NB4 (cell line): ENCODE results near the gene BHLHA9.

Experiments
- DNase-seq: peaks from one replicate; pipeline ENCODE4 v3.0.0; 2010; ENCODE audit warnings: low read depth
- H3K4me3 ChIP-seq: one replicate; pipeline ENCODE4 v1.5.1; 2011; ENCODE audit warnings: mild to moderate bottlenecking, low read depth, low read length, moderate library complexity
- MYC ChIP-seq: IDR thresholded peaks from 2 replicates; pipeline ENCODE4 v1.6.1; 2011; ENCODE audit warnings: low read depth, low read length
- POLR2A ChIP-seq: IDR thresholded peaks from 2 replicates; pipeline ENCODE4 v1.6.1; 2011; ENCODE audit warnings: mild to moderate bottlenecking; ENCODE audit not compliant: insufficient read length; ENCODE audit errors: extremely low read depth
- TF ChIP-seq, protein P1 (sequence below): IDR thresholded peaks from 2 replicates; pipeline ENCODE4 v1.6.1; 2011; ENCODE audit warnings: low read depth, low read length
- TF ChIP-seq, protein P2 (sequence below): IDR thresholded peaks from one replicate; pipeline ENCODE4 v1.5.1; 2012; ENCODE audit warnings: low read depth, low read length

Gene BHLHA9

DNA sequence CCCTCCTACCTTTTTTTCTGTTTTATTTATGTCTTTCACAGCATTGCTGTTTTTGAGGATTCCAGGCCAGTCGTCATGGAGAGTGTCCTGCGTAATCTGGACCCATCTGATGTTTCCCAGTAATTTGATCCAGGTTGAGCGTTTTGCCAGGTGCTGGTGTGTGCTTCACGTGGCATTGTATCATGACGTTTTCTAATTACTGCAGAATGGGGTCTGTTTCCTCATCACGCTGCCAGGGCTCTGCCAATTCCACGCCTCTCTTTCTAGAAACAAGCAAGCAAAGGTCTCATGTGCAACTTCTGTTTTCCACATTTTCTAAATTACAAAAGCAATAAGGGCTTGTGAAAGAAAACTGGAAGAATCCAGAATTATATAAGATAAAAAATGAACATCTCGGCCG, 28.3 kb upstream of the BHLHA9 start:
- no peak for DNase-seq
- TF ChIP-seq, protein P1, sequence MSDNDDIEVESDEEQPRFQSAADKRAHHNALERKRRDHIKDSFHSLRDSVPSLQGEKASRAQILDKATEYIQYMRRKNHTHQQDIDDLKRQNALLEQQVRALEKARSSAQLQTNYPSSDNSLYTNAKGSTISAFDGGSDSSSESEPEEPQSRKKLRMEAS = no peak
- TF ChIP-seq, protein P2, sequence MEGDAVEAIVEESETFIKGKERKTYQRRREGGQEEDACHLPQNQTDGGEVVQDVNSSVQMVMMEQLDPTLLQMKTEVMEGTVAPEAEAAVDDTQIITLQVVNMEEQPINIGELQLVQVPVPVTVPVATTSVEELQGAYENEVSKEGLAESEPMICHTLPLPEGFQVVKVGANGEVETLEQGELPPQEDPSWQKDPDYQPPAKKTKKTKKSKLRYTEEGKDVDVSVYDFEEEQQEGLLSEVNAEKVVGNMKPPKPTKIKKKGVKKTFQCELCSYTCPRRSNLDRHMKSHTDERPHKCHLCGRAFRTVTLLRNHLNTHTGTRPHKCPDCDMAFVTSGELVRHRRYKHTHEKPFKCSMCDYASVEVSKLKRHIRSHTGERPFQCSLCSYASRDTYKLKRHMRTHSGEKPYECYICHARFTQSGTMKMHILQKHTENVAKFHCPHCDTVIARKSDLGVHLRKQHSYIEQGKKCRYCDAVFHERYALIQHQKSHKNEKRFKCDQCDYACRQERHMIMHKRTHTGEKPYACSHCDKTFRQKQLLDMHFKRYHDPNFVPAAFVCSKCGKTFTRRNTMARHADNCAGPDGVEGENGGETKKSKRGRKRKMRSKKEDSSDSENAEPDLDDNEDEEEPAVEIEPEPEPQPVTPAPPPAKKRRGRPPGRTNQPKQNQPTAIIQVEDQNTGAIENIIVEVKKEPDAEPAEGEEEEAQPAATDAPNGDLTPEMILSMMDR = no peak
- TF ChIP-seq MYC (no peak), POLR2A (no peak)
- H3K4me3 ChIP-seq = no peak overlapping the region

DNA sequence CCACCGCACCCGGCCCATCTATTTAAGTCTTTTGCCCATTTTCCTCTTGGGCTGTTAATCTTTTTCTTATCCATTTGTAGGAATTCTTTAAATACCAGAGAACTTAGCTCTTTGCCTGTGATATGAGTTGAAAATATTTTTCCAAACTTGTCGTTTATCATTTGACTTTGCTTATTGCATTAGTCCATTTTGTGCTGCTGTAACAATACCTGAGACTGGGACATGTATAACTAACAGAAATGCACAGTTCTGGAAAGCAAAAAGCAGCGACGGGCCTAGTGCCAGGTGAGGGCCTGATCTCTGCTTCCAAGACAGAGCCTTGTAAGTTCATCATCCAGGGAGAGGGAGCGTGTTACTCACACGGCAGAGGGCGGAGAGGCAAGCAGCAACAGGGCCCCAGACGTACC, 25.6 kb upstream of the BHLHA9 start:
- no peak overlapping the region for H3K4me3 ChIP-seq
- TF ChIP-seq, protein P1 = no peak
- DNase-seq = no peak

DNA sequence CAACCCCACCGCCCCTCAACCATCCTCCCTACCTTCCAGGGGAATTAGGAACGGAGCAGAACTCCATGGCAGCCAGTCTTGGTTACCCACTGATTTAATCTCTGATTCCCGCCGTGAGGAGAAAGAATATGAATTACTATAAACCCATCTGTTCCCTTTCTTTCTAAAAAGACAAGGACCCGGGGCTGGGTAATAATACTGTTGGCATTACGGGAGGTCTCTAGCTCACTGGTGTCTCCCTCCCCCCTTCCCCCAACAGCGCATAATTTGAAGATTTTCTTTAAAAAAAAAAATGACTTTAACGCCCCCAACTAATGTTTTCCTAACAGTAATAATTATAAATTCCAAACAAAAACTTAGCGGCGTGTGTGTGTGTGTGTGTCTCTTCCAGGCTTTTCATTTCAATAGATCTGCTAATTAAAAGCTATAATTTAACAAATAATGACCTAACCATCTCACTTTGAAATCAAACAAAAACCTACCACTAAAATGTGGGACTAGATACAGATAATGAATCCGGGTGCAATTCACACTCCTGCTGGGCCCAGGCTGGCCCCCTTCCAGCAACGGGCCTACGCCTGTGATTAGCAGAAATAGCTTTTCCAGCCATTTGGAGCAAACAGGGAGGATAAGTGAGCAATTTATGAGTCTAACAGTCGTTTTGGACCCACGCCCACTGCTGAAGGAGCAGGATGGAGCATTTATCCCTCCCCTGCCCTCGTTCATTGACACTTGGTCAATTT, 18.2 kb upstream of the BHLHA9 start:
- no peak overlapping the region for H3K4me3 ChIP-seq
- TF ChIP-seq MYC (no peak), POLR2A (no peak)
- TF ChIP-seq, protein P2 = no peak
- TF ChIP-seq, protein P1 = no peak
- no peak for DNase-seq

DNA sequence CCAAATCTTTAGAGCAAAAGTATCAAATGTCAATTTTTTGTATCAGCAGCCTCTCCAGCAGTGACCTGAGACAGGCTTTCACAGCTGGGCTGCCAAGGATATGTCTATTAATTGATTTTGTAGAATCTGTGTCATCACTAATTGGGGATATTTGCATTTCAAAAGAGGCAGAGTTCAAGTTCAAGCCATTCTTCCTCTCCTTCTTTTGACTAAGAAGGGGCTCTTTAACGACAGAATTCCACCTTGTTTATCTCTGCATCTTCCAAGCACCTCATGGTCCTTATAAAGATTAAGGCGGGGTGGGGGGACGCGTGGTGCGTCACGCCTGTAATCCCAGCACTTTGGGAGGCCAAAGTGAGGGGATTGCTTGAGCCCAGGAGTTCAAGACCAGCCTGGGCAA, 15.2 kb upstream of the BHLHA9 start:
- no peak overlapping the region for H3K4me3 ChIP-seq
- DNase-seq = no peak
- TF ChIP-seq MYC = no peak
- no peak for TF ChIP-seq POLR2A
- TF ChIP-seq, protein P2 = no peak
- TF ChIP-seq, protein P1 = no peak

DNA sequence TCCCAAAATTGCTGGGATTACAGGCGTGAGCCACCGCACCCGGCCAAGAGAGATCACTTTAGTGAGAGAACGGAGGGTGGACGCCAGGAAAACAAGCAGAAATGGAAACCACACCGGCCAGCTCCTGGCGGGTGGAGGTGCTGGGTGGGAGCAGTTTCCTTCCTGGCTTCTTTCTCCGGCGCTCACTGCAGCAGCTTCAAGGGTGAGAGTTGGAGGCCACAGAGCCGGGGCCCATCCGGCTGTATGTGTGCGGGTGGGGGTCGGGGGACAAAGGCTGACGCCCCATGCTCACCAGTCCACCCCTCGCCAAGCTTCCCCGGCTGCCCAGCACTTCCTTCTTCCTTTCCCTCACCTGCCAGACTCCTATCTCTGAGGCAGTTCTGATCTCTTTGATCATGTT, 13.5 kb upstream of the BHLHA9 start:
- TF ChIP-seq MYC = no peak
- no peak for TF ChIP-seq POLR2A
- TF ChIP-seq, protein P2 = no peak
- TF ChIP-seq, protein P1 = no peak
- no peak for DNase-seq
- H3K4me3 ChIP-seq = no peak overlapping the region

DNA sequence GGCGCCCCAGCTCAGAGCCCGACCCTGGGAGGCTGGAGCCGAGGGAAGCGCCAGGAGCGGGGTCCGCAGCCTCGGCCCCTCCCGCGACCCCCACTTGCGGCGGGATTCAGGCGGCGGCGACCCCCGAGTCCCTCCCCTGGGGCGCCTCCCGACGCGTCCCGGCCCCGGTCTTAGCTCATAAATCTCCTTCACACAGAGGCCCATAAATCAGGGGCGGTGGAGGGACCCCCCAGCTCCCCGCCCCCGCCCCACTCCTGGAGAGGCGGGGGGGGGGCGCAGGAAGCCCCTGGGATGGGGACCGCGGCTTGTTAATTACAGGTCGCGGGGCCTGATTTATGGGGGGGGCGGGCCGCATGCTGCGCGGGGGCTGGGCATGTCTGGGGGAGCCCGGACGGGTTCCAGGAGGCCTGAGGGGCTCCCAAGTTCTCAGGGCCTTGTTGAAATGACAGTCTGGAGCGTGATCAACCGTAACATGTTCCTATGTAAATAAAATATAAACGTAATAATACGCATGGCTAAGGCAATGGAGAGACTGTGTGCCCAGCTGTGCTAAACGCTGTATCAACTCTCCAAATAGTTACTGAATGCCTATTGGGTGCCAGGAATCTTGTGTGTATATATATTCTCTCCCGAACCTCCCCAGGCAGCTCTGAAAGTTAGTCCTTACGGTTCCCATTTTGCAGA, 10.0 kb upstream of the BHLHA9 start:
- H3K4me3 ChIP-seq = no peak overlapping the region
- no peak for DNase-seq
- TF ChIP-seq POLR2A (no peak), MYC (no peak)
- TF ChIP-seq, protein P2 = no peak
- TF ChIP-seq, protein P1 = no peak
